K562 (cell line): ENCODE data around the gene PTH1R. TPM values are rescaled to one million over a fixed set of nuclear protein-coding genes. Genes with fewer than 3 reads are reported as not detected.
A peak's percentile ranks its signal among the peaks of the same experiment; 100 is the strongest.

Experiments used
- BMI1 ChIP-seq: fragments of 150-350 bp; IDR thresholded peaks from 2 replicates; pipeline ENCODE4 v1.6.1; 2014; ENCODE audit warnings: low read length
- CBFB ChIP-seq: sonication (generic); formaldehyde crosslinking; IDR thresholded peaks from 2 replicates; pipeline ENCODE4 v1.4.0; 2020; ENCODE audit warnings: mild to moderate bottlenecking, missing genetic modification reagents
- CXXC5 ChIP-seq: fragments of 250-450 bp; sonication (Bioruptor Pico); IDR thresholded peaks from 2 replicates; pipeline ENCODE4 v1.8.0; 2022; ENCODE audit warnings: inconsistent platforms, mild to moderate bottlenecking, moderate library complexity
- E2F1 ChIP-seq: sonication (generic); formaldehyde crosslinking; IDR thresholded peaks from 2 replicates; pipeline ENCODE4 v1.8.1; 2023; ENCODE audit warnings: mild to moderate bottlenecking, missing genetic modification reagents, moderate library complexity
- E2F4 ChIP-seq: sonication (generic); formaldehyde crosslinking; IDR thresholded peaks from 2 replicates; pipeline ENCODE4 v1.8.0; 2022; ENCODE audit warnings: mild to moderate bottlenecking, low read depth, missing genetic modification reagents
- ELF4 ChIP-seq: fragments of 450-650 bp; formaldehyde crosslinking; IDR thresholded peaks from 2 replicates; pipeline ENCODE4 v1.4.0; 2022; ENCODE audit warnings: missing genetic modification characterization
- ERF ChIP-seq: fragments of 450-650 bp; formaldehyde crosslinking; IDR thresholded peaks from 2 replicates; pipeline ENCODE4 v1.4.0; 2020; ENCODE audit warnings: mild to moderate bottlenecking, mixed read lengths
- HDAC1 ChIP-seq, 2 experiments: fragments of 450-650 bp; IDR thresholded peaks; 2 replicates each; pipeline ENCODE4 v1.6.1; 2016 to 2017; ENCODE audit warnings: inconsistent platforms in 1 of 2, mild to moderate bottlenecking in 1 of 2, moderate library complexity in 1 of 2
- HNRNPK ChIP-seq: fragments of 200-400 bp; formaldehyde crosslinking; IDR thresholded peaks from one replicate; pipeline ENCODE4 v1.6.1; 2018; ENCODE audit warnings: mild to moderate bottlenecking, low read depth, low read length; ENCODE audit not compliant: poor library complexity, severe bottlenecking
- KDM2B ChIP-seq: fragments of 250-450 bp; sonication (Bioruptor Pico); IDR thresholded peaks from 2 replicates; pipeline ENCODE4 v1.8.0; 2021; ENCODE audit warnings: mild to moderate bottlenecking, moderate library complexity
- KDM5B ChIP-seq: fragments of 200-600 bp; sonication (generic); IDR thresholded peaks from 2 replicates; pipeline ENCODE4 v1.6.1; 2012; ENCODE audit warnings: low read depth, mild to moderate bottlenecking, moderate library complexity, low read length, control low read depth, inconsistent platforms; ENCODE audit not compliant: insufficient replicate concordance
- KLF10 ChIP-seq: fragments of 250-450 bp; sonication (Bioruptor Pico); IDR thresholded peaks from 2 replicates; pipeline ENCODE4 v1.6.1; 2021; ENCODE audit warnings: matching md5 sums
- MCM5 ChIP-seq: fragments of 450-650 bp; IDR thresholded peaks from 2 replicates; pipeline ENCODE4 v1.6.1; 2016; ENCODE audit warnings: low read depth
- NBN ChIP-seq: fragments of 450-650 bp; IDR thresholded peaks from 2 replicates; pipeline ENCODE4 v1.6.1; 2016; ENCODE audit warnings: low read depth, mild to moderate bottlenecking
- NKRF ChIP-seq: fragments of 450-650 bp; IDR thresholded peaks from 2 replicates; pipeline ENCODE4 v1.6.1; 2016; ENCODE audit warnings: borderline replicate concordance
- NR1H2 ChIP-seq: sonication (generic); formaldehyde crosslinking; IDR thresholded peaks from 2 replicates; pipeline ENCODE4 v1.4.0; 2020; ENCODE audit warnings: mild to moderate bottlenecking, missing genetic modification reagents
- RNF2 ChIP-seq: sonication (generic); IDR thresholded peaks from 2 replicates; pipeline ENCODE4 v1.6.1; 2016
- SMARCA5 ChIP-seq: fragments of 450-650 bp; IDR thresholded peaks from 2 replicates; pipeline ENCODE4 v1.6.1; 2016
- SNIP1 ChIP-seq: fragments of 450-650 bp; IDR thresholded peaks from 2 replicates; pipeline ENCODE4 v1.7.1; 2017; ENCODE audit warnings: low read depth, mild to moderate bottlenecking
- SRSF1 ChIP-seq: fragments of 200-400 bp; formaldehyde crosslinking; IDR thresholded peaks from 2 replicates; pipeline ENCODE4 v1.6.1; 2017; ENCODE audit warnings: mild to moderate bottlenecking, low read depth, low read length, moderate library complexity
- STAT5B ChIP-seq: fragments of 250-450 bp; sonication (Bioruptor Pico); IDR thresholded peaks from 2 replicates; pipeline ENCODE4 v1.8.0; 2021; ENCODE audit warnings: mild to moderate bottlenecking, inconsistent platforms
- XRCC4 ChIP-seq: IDR thresholded peaks from one replicate; pipeline ENCODE4 v1.6.1; 2011; ENCODE audit not compliant: insufficient read depth, insufficient read length; ENCODE audit errors: extremely low read depth
- ZNF311 ChIP-seq: fragments of 250-450 bp; sonication (Bioruptor Pico); IDR thresholded peaks from 2 replicates; pipeline ENCODE4 v1.4.0; 2020; ENCODE audit warnings: mild to moderate bottlenecking, moderate library complexity
- ZNF347 ChIP-seq: fragments of 450-650 bp; formaldehyde crosslinking; IDR thresholded peaks from 2 replicates; pipeline ENCODE4 v1.4.0; 2020; ENCODE audit warnings: low read depth, mild to moderate bottlenecking, moderate library complexity
- ZNF354B ChIP-seq: fragments of 250-450 bp; sonication (Bioruptor Pico); IDR thresholded peaks from 2 replicates; pipeline ENCODE4 v1.4.0; 2020
- ZNF395 ChIP-seq: fragments of 200-800 bp; sonication (Bioruptor generic); IDR thresholded peaks from 2 replicates; pipeline ENCODE4 v1.6.1; 2017; ENCODE audit warnings: missing genetic modification characterization, missing compliant biosample characterization
- ZNF780A ChIP-seq: fragments of 250-450 bp; sonication (Bioruptor Pico); IDR thresholded peaks from 2 replicates; pipeline ENCODE4 v1.5.0; 2021; ENCODE audit warnings: mild to moderate bottlenecking
- polyA plus RNA-seq, 8 experiments: library from polyadenylated mRNA; depleted of rRNA in 4 of 8; stranded (reverse) in 5 of 8; unstranded in 3 of 8; fragments of >200 nt; fragmentation: Nextera tagmentation in 2 of 8; fragmentation: Illumina TruSeq in 1 of 8; extraction: Ambion mirVana in 2 of 8; extraction: Trizol in 1 of 8; gene quantifications; 2 replicates each; pipeline versions ENCODE4 v1.2.1 to v1.2.3, GENCODE V29; 2011 to 2014; ENCODE audit warnings: inconsistent platforms in 1 of 8, missing spikeins in 1 of 8
- total RNA-seq, 7 experiments: library from RNA; depleted of rRNA in 6 of 7; stranded (reverse); fragments of >200 nt in 6 of 7; fragmentation: Illumina TruSeq in 2 of 7; extraction: Trizol in 2 of 7; gene quantifications; 2 replicates each; pipeline versions ENCODE4 v1.2.1 to v1.2.3, GENCODE V29; 2011 to 2021; ENCODE audit warnings: low replicate concordance in 1 of 7

The PTH1R gene
- total and polyA plus RNA-seq, 9 of the 15 experiments (the other 6 are each of a cell fraction or from before 2014, with no cell fraction given), result not detected

- no peak for TF ChIP-seq HDAC1 (IDR thresholded peaks at IDR 0.05)
- no peak for TF ChIP-seq NBN
- TF ChIP-seq SNIP1, result no peak
- no peak for TF ChIP-seq SRSF1
- no peak for TF ChIP-seq NR1H2 (CRISPR knock-in tag)
- no peak for TF ChIP-seq STAT5B (CRISPR knock-in tag)
- TF ChIP-seq KLF10 (CRISPR knock-in tag), result no peak
- no peak for TF ChIP-seq BMI1
- no peak for TF ChIP-seq RNF2
- TF ChIP-seq KDM5B, result no peak
- no peak for TF ChIP-seq XRCC4
- no peak for TF ChIP-seq NKRF
- TF ChIP-seq ERF (CRISPR knock-in tag), result no peak
- TF ChIP-seq E2F4 (CRISPR knock-in tag), result no peak
- TF ChIP-seq E2F1 (CRISPR knock-in tag), result no peak
- no peak for TF ChIP-seq CBFB (CRISPR knock-in tag)
- no peak for TF ChIP-seq ZNF780A (CRISPR knock-in tag)
- TF ChIP-seq MCM5, result no peak
- TF ChIP-seq SMARCA5, result no peak
- no peak for TF ChIP-seq KDM2B (CRISPR knock-in tag)
- TF ChIP-seq HNRNPK, result no peak
- TF ChIP-seq ZNF347, result no peak
- 0 out of 2 replicates have a peak, but pooled peaks have one; percentile 18 for TF ChIP-seq ZNF311 (CRISPR knock-in tag)
- TF ChIP-seq ZNF354B, result no peak
- peak; percentile 55 for TF ChIP-seq CXXC5 (CRISPR knock-in tag)
- no peak for TF ChIP-seq ELF4 (CRISPR knock-in tag)
- TF ChIP-seq ZNF395, result peak; percentile 67
These were observed 69.5 kb downstream of the PTH1R start (continued) for GRCh38 chr3:46946856-46947545.
